Measurements from ENCODE around the gene MKNK2. TPM values are rescaled to one million over a fixed set of nuclear protein-coding genes. Genes with fewer than 3 reads are reported as not detected.
A peak's percentile ranks its signal among the peaks of the same experiment; 100 is the strongest.

Gene MKNK2
- total and polyA plus RNA-seq, 11 donors = 110 to 318 (median 155) TPM

DNA sequence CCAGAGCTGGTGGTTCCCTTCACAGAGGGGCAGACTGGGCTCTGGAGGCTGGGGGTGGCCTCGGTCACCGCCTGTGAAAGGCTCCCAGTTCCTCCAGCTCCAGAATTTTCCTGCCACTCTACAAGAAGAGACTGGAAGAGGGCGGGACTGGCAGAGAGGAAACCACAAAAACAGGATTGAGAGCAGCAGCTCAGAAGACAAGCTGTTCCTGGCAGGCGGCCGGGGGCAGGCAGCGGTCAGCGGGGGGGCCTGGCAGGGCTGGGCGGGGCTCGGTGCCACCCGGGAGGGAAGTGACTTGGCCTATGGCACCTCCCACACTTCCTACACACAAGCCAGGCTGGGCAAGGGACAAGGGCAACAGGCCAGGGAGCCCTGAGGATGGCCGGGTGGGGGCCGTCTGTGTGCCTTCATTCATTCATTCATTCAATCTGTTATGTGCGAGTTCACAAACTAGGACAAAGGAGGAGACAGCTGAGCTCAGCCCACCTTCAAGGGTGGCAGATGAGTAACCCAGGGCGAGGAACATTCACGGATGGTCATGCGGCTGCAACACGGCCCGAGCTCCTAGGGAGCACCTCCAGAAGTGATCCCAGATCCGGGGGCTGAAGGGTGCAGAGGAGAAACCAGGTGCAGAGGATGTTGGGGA lies 18.6 kb downstream of the MKNK2 start:
- WGBS, 4 donors = 5 to 13% (median 11%) methylated on average over 17 to 19 of the region's 19 CpGs
- H3K4me1 ChIP-seq = peaks cover 0 to 59% (median 22%) of the 10 kb centered on the region in 12 donors
- intact Hi-C loops (cut with DNase I) = loop anchor here in 1 of 10 donors (1.0 kb wide), 1 partner anchor 10 kb away; no protein-coding TSS in a partner anchor
- ATAC-seq (peak; percentile 90 to 96 (median 94)), DNase-seq (peak; percentile 93 to 97 (median 96))
- TF ChIP-seq, protein P1, sequence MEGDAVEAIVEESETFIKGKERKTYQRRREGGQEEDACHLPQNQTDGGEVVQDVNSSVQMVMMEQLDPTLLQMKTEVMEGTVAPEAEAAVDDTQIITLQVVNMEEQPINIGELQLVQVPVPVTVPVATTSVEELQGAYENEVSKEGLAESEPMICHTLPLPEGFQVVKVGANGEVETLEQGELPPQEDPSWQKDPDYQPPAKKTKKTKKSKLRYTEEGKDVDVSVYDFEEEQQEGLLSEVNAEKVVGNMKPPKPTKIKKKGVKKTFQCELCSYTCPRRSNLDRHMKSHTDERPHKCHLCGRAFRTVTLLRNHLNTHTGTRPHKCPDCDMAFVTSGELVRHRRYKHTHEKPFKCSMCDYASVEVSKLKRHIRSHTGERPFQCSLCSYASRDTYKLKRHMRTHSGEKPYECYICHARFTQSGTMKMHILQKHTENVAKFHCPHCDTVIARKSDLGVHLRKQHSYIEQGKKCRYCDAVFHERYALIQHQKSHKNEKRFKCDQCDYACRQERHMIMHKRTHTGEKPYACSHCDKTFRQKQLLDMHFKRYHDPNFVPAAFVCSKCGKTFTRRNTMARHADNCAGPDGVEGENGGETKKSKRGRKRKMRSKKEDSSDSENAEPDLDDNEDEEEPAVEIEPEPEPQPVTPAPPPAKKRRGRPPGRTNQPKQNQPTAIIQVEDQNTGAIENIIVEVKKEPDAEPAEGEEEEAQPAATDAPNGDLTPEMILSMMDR (IDR thresholded peaks at IDR 0.05) = no peak
- peak in 1 of 2 donors; percentile 63 for TF ChIP-seq POLR2A (IDR thresholded peaks at IDR 0.05)
- peak overlapping the region; percentile 86 to 99 (median 93) for H3K27ac ChIP-seq
- H3K36me3 ChIP-seq = peaks cover 0 to under 1% (median 0%) of the 10 kb centered on the region in 9 donors
- H3K9me3 ChIP-seq = peaks cover 0 to 13% (median 8%) of the 10 kb centered on the region in 12 donors
- peak overlapping the region in 5 of 12 donors; percentile 4 to 36 (median 24) for H3K4me3 ChIP-seq
- H3K27me3 ChIP-seq = no peaks in the 10 kb centered on the region

DNA sequence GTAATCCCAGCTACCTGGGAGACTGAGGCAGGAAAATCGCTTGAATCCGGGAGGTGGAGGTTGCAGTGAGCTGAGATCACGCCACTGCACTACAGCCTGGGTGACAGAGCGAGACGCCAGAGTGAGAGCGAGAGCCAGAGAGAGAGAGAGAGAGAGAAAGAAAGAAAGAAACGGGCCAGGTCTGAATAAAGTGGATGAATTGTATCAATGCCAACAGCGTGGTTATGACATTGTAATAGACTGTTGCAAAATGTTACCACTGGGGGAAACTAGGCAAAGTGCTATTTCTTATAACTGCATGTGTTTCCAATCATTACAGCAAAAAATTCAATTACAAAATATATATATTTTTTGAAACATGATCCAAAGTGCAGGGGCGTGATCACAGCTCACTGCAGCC lies 23.7 kb downstream of the MKNK2 start:
- DNase-seq (no peak), ATAC-seq (no peak)
- Histone ChIP-seq H3K4me1 (peaks cover 0 to 32% (median 16%) of the 10 kb centered on the region in 12 donors), H3K36me3 (no peaks in the 10 kb centered on the region), H3K27me3 (no peaks in the 10 kb centered on the region), H3K4me3 (no peak overlapping the region), H3K9me3 (peaks cover 0 to 7% (median 0%) of the 10 kb centered on the region in 12 donors), H3K27ac (peak overlapping the region in 1 of 12 donors; percentile 15)
- no peak for TF ChIP-seq POLR2A (IDR thresholded peaks at IDR 0.05)
- TF ChIP-seq, protein P1 (IDR thresholded peaks at IDR 0.05) = no peak
- intact Hi-C loops (cut with DNase I) = no loop called here
- WGBS, 4 donors = 80 to 87% (median 82%) methylated on average over 9 of the region's 9 CpGs

DNA sequence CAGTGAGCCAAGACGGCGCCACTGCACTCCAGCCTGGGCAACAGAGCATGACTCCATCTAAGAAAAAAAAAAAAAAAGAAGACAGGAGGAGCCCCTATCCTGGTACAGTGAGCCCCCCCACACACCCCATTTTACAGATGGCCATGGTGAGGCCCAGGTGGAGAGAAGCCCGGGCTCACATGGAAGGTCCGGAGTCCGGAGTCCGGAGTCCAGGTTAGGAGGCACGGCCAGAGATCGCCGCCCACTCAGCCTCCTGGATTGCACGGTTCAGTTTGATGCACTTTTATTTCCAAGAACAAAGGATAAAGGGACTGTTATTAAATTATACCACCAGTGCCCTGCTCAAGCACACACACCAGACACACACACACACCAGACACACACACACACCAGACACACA lies 24.3 kb downstream of the MKNK2 start:
- peak overlapping the region in 1 of 12 donors; percentile 15 for H3K27ac ChIP-seq
- TF ChIP-seq, protein P1 (IDR thresholded peaks at IDR 0.05) = no peak
- no peak for TF ChIP-seq POLR2A (IDR thresholded peaks at IDR 0.05)
- WGBS, 4 donors = 89 to 94% (median 93%) methylated on average over 10 of the region's 10 CpGs

DNA sequence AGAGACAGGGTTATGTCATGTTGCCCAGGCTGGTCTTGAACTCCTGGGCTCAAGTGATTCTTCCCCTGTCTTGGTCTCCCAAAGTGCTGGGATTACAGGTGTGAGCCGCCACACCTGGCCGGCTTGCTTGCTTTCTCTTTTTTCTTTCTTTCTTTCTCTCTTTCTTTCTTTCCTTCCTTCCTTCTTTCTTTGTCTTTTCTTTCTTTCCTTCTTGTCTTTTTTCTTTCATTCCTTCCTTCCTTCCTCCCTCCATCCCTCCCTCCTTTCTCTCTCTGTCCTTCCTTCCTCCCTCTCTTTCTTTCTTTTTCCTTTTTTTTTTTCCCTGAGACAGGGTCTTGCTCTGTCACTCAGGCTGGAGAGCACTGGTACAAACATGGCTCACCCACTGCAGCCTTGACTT lies 28.8 kb downstream of the MKNK2 start:
- Histone ChIP-seq H3K4me1 (peaks cover 0 to 9% (median 3%) of the 10 kb centered on the region in 12 donors), H3K9me3 (peaks cover 0 to 7% (median 0%) of the 10 kb centered on the region in 12 donors), H3K4me3 (no peak overlapping the region), H3K27me3 (no peaks in the 10 kb centered on the region), H3K36me3 (no peaks in the 10 kb centered on the region), H3K27ac (no peak overlapping the region)
- TF ChIP-seq, protein P1 (IDR thresholded peaks at IDR 0.05) = no peak
- no peak for TF ChIP-seq POLR2A (IDR thresholded peaks at IDR 0.05)
- intact Hi-C loops (cut with DNase I) = loop anchor here in 1 of 10 donors (2.0 kb wide), 1 partner anchor 51 kb away; no protein-coding TSS in a partner anchor
- WGBS, 4 donors = 92 to 96% (median 93%) methylated on average over 2 of the region's 2 CpGs
- no peak for ATAC-seq
- DNase-seq = no peak

More for the DNA sequence above, 24.3 kb downstream of the MKNK2 start:
- Histone ChIP-seq H3K27me3 (no peaks in the 10 kb centered on the region), H3K9me3 (peaks cover 0 to 7% (median 0%) of the 10 kb centered on the region in 12 donors), H3K36me3 (no peaks in the 10 kb centered on the region), H3K4me3 (no peak overlapping the region), H3K4me1 (peaks cover 0 to 26% (median 10%) of the 10 kb centered on the region in 12 donors)
- DNase-seq (no peak), ATAC-seq (no peak)
- intact Hi-C loops (cut with DNase I) = no loop called here
